SH-SY5Y (cell line): ENCODE measurements around the gene ARL6IP5.

Experiments used
- GATA2 ChIP-seq: IDR thresholded peaks from 2 replicates; pipeline ENCODE4 v1.6.1; 2011; ENCODE audit warnings: mild to moderate bottlenecking, low read depth, low read length
- GATA3 ChIP-seq: IDR thresholded peaks from 2 replicates; pipeline ENCODE4 v1.6.1; 2011; ENCODE audit warnings: low read depth, mild to moderate bottlenecking, low read length, moderate library complexity

DNA sequence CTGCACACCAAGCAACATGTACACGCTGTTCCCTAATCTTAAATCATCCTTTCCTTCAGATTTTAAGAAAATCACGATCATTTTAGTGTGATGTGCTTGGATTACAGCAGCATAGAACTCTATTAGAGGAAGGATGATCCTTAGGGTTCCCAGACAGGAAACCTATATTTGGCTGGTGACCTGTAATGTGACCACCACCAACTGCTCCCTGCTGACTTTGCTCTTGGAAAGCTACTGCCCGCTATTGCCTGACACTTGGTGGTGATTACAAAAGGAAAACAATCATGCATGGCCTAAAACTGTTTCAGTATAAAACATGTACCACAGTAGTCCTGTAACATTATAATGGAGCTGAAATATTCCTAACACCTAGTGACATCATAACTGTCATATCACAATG, 64.8 kb downstream of the ARL6IP5 start:
- no peak for TF ChIP-seq GATA2
- no peak for TF ChIP-seq GATA3
